Measurements from ENCODE around the gene ADK. TPM values are rescaled to one million over a fixed set of nuclear protein-coding genes. Genes with fewer than 3 reads are reported as not detected.
A peak's percentile ranks its signal among the peaks of the same experiment; 100 is the strongest.

ADK gene
- total RNA-seq, 3 donors from 2014 or later = 27.2 to 50.8 (median 40.0) TPM

- DNase-seq (ENCODE audit: low spot score in 2 of 2) = no peak
- peak overlapping the region in 2 of 3 donors; percentile 22 to 42 for H3K4me3 ChIP-seq
- H3K9me3 ChIP-seq = no peaks in the 10 kb centered on the region
- no peaks in the 10 kb centered on the region for H3K27me3 ChIP-seq
- H3K27ac ChIP-seq = peak overlapping the region; percentile 64 to 75
- no peaks in the 10 kb centered on the region for H3K36me3 ChIP-seq
- intact Hi-C loops (cut with DNase I; ENCODE audit: low total_unique reads) = no loop called here
- no peak for TF ChIP-seq POLR2AphosphoS5 (IDR thresholded peaks at IDR 0.05)
- no peak for TF ChIP-seq POLR2A (IDR thresholded peaks at IDR 0.05)
- TF ChIP-seq, protein P1, sequence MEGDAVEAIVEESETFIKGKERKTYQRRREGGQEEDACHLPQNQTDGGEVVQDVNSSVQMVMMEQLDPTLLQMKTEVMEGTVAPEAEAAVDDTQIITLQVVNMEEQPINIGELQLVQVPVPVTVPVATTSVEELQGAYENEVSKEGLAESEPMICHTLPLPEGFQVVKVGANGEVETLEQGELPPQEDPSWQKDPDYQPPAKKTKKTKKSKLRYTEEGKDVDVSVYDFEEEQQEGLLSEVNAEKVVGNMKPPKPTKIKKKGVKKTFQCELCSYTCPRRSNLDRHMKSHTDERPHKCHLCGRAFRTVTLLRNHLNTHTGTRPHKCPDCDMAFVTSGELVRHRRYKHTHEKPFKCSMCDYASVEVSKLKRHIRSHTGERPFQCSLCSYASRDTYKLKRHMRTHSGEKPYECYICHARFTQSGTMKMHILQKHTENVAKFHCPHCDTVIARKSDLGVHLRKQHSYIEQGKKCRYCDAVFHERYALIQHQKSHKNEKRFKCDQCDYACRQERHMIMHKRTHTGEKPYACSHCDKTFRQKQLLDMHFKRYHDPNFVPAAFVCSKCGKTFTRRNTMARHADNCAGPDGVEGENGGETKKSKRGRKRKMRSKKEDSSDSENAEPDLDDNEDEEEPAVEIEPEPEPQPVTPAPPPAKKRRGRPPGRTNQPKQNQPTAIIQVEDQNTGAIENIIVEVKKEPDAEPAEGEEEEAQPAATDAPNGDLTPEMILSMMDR (IDR thresholded peaks at IDR 0.05) = no peak
- no peaks in the 10 kb centered on the region for H3K4me1 ChIP-seq
These were observed 87.0 kb downstream of the ADK start for GRCh38 chr10:74238031-74238431.

GRCh38 chr10:74238516-74238915 is 87.5 kb downstream of the ADK start:
- TF ChIP-seq, protein P1 (IDR thresholded peaks at IDR 0.05) = no peak
- TF ChIP-seq POLR2AphosphoS5 (IDR thresholded peaks at IDR 0.05) = no peak
- no peak for TF ChIP-seq POLR2A (IDR thresholded peaks at IDR 0.05)
- peak overlapping the region in 1 of 2 donors; percentile 75 for H3K27ac ChIP-seq
- intact Hi-C loops (cut with DNase I; ENCODE audit: low total_unique reads) = no loop called here

GRCh38 chr10:74243067-74243466 is 92.0 kb downstream of the ADK start:
- Histone ChIP-seq H3K27me3 (no peaks in the 10 kb centered on the region), H3K4me1 (no peaks in the 10 kb centered on the region), H3K4me3 (no peak overlapping the region), H3K9me3 (no peaks in the 10 kb centered on the region), H3K27ac (no peak overlapping the region), H3K36me3 (no peaks in the 10 kb centered on the region)
- TF ChIP-seq POLR2AphosphoS5 (IDR thresholded peaks at IDR 0.05) (no peak), POLR2A (IDR thresholded peaks at IDR 0.05) (no peak)
- TF ChIP-seq, protein P1 (IDR thresholded peaks at IDR 0.05) = no peak
- intact Hi-C loops (cut with DNase I; ENCODE audit: low total_unique reads) = no loop called here
- no peak for DNase-seq (ENCODE audit: low spot score in 2 of 2)

More at GRCh38 chr10:74238516-74238915, 87.5 kb downstream of the ADK start:
- DNase-seq (ENCODE audit: low spot score in 2 of 2) = no peak
- no peaks in the 10 kb centered on the region for H3K4me1 ChIP-seq
- no peaks in the 10 kb centered on the region for H3K9me3 ChIP-seq
- no peaks in the 10 kb centered on the region for H3K36me3 ChIP-seq
- H3K4me3 ChIP-seq = peak overlapping the region in 1 of 3 donors; percentile 22
- H3K27me3 ChIP-seq = no peaks in the 10 kb centered on the region

DNA sequence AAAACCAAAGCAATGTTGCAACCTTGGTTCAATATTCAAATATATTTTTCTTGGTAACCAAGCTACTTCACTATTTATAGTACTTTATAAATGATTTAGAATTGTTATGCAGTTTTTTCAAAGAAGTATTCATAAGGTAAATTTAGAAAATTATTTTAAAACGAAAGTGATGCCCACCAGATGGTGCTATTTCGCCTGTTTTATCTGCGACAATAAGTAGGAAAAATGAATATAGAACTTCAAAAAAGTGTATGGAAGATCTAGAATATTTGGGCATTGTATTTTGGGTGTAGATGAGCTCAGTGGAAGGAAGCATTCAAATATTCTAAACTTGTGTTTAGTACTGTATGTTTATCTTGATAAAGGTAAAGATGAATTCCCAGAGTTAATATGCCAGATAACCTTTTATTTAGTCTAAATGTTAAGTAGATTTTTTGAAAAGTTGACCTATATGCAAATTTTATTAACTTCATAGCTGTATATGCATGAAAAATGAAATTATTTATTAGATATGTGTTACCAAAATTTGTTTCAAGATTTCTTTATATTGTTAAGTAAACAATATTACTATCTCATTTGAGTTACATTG is 93.2 kb downstream of the ADK start:
- H3K4me3 ChIP-seq = no peak overlapping the region
- no peak for DNase-seq (ENCODE audit: low spot score in 2 of 2)
- no peaks in the 10 kb centered on the region for H3K36me3 ChIP-seq
- intact Hi-C loops (cut with DNase I; ENCODE audit: low total_unique reads) = no loop called here
- TF ChIP-seq, protein P1 (IDR thresholded peaks at IDR 0.05) = peak; percentile 24 to 48 (median 38)
- TF ChIP-seq POLR2A (IDR thresholded peaks at IDR 0.05) = no peak
- no peaks in the 10 kb centered on the region for H3K27me3 ChIP-seq
- no peaks in the 10 kb centered on the region for H3K4me1 ChIP-seq
- no peaks in the 10 kb centered on the region for H3K9me3 ChIP-seq
- H3K27ac ChIP-seq = no peak overlapping the region

DNA sequence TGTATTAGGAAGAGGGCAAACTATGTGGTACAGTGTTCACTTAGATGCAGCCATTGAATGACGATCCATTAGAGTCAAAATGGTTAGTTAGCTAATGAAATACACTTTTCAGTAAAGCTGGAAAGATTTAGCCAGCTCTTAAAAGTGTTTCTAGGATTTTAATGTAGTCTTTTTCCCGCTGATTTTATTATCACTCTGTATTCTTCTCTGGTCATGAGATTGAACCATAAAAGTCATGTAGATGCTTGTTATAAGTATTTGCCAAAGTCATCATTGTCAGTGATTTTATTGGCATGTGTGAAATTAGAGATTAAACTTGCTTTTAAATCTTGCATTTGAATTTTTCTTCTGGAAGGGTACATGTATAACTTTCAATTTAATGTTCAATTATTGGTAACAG is 93.8 kb downstream of the ADK start:
- H3K27me3 ChIP-seq = no peaks in the 10 kb centered on the region
- H3K4me3 ChIP-seq = no peak overlapping the region
- H3K27ac ChIP-seq = no peak overlapping the region
- intact Hi-C loops (cut with DNase I; ENCODE audit: low total_unique reads) = no loop called here
- H3K9me3 ChIP-seq = no peaks in the 10 kb centered on the region
- TF ChIP-seq, protein P1 (IDR thresholded peaks at IDR 0.05) = no peak
- TF ChIP-seq POLR2AphosphoS5 (IDR thresholded peaks at IDR 0.05) = no peak
- no peak for TF ChIP-seq POLR2A (IDR thresholded peaks at IDR 0.05)
- no peaks in the 10 kb centered on the region for H3K4me1 ChIP-seq
- no peak for DNase-seq (ENCODE audit: low spot score in 2 of 2)
- no peaks in the 10 kb centered on the region for H3K36me3 ChIP-seq

Measured in breast epithelium (tissue), 4 donors.